Skeletal muscle satellite cell (primary cell): ENCODE measurements around the gene TMIE.

ENCODE experiments used
- H3K27me3 ChIP-seq: 2 replicates; pipeline ENCODE4 v1.7.0; 2013; ENCODE audit warnings: low read length; ENCODE audit not compliant: control insufficient read depth, insufficient read depth
- H3K36me3 ChIP-seq: 2 replicates; pipeline ENCODE4 v1.7.0; 2013; ENCODE audit warnings: mild to moderate bottlenecking, control low read depth, low read length; ENCODE audit not compliant: insufficient read depth
- H3K4me1 ChIP-seq: 2 replicates; pipeline ENCODE4 v1.7.0; 2013; ENCODE audit warnings: low read length; ENCODE audit not compliant: control insufficient read depth, insufficient read depth
- H3K4me2 ChIP-seq: 2 replicates; pipeline ENCODE4 v1.7.0; 2013; ENCODE audit warnings: mild to moderate bottlenecking, low read length
- H3K4me3 ChIP-seq: 2 replicates; pipeline ENCODE4 v1.7.0; 2013; ENCODE audit warnings: low read length
- H3K9ac ChIP-seq: 2 replicates; pipeline ENCODE4 v1.7.0; 2013; ENCODE audit warnings: mild to moderate bottlenecking, low read depth, low read length, moderate library complexity
- H3K9me3 ChIP-seq: replicated peaks from 2 replicates; pipeline ENCODE4 v1.7.0; 2013; ENCODE audit warnings: mild to moderate bottlenecking, control low read depth, low read length

The TMIE gene

DNA sequence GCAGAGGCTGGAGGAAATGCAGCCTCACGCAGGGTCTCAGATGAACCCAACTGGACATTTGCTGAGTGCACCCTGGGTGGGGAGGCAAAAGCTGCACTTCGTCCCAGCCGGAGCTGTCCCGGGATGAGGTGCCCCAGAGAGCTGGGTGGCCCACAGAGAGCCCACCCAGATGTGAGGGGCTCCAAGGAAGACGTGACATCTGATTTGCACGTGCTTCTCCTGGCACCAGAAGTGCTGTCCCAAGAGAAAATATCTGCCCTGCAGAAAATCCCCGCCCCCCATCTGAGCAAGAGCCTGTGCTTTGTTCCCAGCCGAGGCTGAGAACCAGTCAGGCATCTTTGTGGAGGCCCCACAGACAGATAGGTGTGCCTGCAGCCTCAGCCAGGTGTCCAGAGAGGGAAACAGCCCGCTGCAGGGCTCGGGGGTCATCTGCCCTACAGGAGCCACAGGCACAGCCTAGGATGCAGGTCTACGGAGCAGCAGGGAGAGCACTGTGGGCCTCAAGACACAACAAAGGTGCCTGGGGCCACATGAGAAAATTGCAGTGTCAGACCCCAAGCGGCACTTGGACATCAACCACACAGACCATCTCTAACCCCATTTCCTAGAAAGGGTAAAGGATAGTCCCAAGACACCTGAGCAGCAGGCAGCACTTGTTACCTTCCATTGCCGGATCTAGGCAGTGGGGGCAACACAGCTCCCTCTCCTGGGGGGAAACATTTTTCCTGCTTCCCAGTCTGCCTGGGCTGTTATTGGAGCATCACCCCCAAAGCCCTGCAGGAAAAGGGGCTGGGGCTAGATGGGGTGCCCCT lies 5.8 kb downstream of the TMIE start:
- Histone ChIP-seq H3K9ac (no peak overlapping the region), H3K4me3 (no peak overlapping the region), H3K4me1 (peaks cover 2% of the 10 kb centered on the region), H3K36me3 (no peaks in the 10 kb centered on the region), H3K27me3 (peaks cover 35% of the 10 kb centered on the region), H3K4me2 (no peak overlapping the region), H3K9me3 (no peaks in the 10 kb centered on the region)

DNA sequence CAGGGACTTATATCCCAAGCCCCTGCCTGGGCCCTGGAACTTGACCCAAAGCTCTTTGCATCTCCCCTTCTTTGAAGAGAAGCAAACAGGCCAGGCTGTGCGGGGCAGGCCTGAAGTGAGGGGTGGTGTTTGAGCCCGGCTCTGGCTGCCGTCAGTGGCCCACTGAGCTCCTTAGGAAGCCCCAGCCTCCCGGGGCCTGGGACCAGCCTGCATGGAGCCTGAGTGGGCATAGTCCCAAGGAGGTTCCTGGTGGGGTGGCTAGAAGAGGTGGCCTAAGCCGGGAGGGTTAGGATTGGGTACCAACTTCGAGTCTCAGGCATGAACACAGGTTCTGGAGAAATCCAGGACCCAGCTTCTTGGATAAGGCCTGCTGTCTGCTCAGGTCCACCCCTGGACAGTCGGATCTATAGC lies 6.4 kb downstream of the TMIE start:
- Histone ChIP-seq H3K4me2 (no peak overlapping the region), H3K4me1 (peaks cover 2% of the 10 kb centered on the region), H3K4me3 (no peak overlapping the region), H3K27me3 (peaks cover 30% of the 10 kb centered on the region), H3K9ac (no peak overlapping the region), H3K9me3 (no peaks in the 10 kb centered on the region), H3K36me3 (no peaks in the 10 kb centered on the region)

DNA sequence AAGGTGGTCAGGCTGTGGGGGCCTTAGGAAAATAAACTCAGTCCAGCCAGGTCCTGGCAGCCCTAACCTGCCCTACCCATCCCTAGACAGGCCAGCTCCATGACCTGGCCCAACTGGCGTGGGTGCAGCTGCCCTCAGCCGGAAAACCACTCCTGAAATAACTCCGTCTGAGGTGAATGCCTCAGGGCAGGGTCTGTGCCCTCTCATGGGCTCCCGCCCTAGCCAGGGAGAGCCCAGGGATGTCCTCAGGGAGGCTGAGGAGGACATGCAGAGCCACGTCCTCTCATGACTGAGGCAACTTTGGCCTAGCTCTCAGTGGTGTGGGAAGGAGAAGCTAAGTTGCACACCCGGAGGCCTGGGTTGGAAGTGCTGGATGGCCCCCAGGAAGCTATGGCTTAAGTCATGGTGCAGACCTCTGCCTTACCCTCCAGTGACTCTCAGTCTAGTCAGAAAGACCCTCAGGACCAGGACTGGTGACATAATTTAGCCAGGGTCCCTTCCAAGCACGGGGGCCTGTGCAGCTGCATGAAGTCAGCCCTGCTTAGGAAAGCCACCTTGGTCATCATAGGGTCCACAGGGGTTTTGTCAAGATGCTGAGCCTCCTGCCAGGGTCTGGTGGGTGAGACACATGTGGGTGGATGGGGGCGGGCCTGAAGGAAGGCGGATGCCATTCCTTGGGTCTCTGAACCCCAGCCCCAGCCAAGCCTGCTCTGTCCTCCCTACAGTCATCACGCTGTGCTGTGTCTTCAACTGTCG lies 7.4 kb downstream of the TMIE start:
- Histone ChIP-seq H3K9me3 (no peaks in the 10 kb centered on the region), H3K36me3 (no peaks in the 10 kb centered on the region), H3K4me3 (no peak overlapping the region), H3K4me1 (peaks cover 2% of the 10 kb centered on the region), H3K27me3 (peaks cover 28% of the 10 kb centered on the region), H3K4me2 (no peak overlapping the region), H3K9ac (no peak overlapping the region)

DNA sequence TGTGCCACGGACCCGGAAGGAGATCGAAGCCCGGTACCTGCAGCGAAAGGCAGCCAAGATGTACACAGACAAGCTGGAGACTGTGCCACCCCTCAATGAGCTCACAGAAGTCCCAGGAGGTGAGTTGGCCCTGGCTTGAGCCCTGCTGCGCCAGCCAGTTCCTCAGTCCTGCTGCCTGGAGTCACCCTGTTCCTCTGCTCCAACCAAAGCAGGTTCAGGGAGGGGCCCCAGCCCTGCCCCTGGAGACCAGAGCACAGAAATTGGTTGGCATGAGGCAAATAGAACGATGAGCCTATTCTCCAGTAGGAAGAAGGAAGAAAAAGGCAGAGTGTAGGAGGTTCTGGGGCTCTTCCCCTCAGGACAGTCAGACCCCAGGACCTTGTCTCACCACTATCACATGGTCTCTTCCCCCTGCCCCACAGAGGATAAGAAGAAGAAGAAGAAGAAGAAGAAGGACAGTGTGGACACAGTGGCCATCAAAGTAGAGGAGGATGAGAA lies 8.0 kb downstream of the TMIE start:
- H3K4me2 ChIP-seq, result no peak overlapping the region
- no peaks in the 10 kb centered on the region for H3K9me3 ChIP-seq
- no peak overlapping the region for H3K4me3 ChIP-seq
- no peaks in the 10 kb centered on the region for H3K36me3 ChIP-seq
- no peak overlapping the region for H3K9ac ChIP-seq
- peaks cover 2% of the 10 kb centered on the region for H3K4me1 ChIP-seq
- peaks cover 28% of the 10 kb centered on the region for H3K27me3 ChIP-seq

DNA sequence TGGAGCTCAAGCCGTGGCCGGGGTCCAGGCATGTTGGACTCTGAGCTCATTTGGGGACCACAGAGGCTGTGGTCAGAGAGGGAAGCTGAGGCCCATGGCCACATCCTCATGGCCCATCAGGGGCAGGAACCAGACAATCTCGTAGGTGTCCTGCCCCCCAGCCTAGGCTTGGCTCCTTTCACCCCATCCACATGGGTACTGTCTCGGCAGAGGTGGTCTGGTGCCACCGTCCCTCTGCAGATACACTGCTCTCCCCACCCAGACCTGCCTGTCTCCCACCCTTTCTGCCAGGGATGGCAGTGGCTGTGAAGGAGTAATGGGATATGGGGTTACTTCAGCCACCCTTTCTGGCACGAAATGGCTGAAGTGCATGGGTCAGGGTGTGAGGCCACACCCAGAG lies 8.5 kb downstream of the TMIE start:
- H3K4me1 ChIP-seq, result peaks cover 2% of the 10 kb centered on the region
- no peaks in the 10 kb centered on the region for H3K9me3 ChIP-seq
- no peak overlapping the region for H3K4me3 ChIP-seq
- H3K36me3 ChIP-seq, result no peaks in the 10 kb centered on the region
- H3K27me3 ChIP-seq, result peaks cover 30% of the 10 kb centered on the region
- no peak overlapping the region for H3K4me2 ChIP-seq
- no peak overlapping the region for H3K9ac ChIP-seq

DNA sequence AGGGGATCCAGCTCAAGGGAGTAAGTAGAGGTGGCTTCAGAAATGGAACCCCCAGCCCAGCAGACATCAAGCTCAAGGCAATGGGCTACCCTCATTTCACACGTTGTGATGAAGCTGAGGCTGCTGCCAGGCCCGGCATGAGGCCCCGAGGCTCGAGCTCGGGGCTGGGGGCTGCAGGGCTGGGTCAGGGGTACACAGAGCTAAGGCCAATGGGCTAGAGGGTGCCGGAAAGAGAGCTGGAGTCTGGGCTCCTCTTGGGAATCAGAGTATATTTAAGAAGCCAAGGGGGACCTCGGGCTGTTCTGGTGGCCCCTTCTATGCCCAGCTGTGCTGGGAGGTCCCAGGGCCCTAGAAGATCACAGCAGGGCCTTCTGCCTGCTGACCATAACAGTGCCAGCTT lies 9.0 kb downstream of the TMIE start:
- Histone ChIP-seq H3K4me1 (peaks cover 2% of the 10 kb centered on the region), H3K4me3 (no peak overlapping the region), H3K9me3 (no peaks in the 10 kb centered on the region), H3K4me2 (no peak overlapping the region), H3K27me3 (peaks cover 32% of the 10 kb centered on the region), H3K9ac (no peak overlapping the region), H3K36me3 (no peaks in the 10 kb centered on the region)

DNA sequence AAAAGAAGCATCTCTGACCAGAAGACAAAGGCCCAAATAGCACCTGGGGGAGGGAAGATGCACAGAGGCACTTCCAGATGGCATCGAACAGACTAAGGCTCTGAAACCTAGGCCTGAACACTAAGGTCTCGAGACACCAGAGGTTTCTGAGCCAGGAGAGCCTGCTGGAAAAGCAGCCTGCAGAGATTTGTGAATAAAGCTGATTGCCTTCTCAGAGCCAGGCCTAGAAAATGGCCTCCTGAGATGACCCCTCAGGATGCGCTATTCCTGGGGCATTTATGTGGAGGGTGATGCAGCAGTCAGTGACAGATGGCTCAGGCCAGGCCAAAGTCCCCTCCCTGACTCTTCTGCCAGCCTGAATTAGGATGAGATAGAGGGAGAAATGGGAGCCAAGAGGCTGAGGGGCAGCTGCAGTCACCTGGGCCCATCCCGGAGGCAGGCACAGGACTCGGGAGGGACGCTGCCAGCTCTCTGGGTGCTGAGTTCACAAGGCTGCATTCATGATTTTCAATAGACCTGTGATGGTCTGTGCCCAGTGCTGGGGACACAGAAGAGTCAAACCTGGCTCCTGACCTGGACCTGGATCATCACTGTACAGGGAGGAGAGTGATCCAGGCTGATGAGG lies 9.6 kb downstream of the TMIE start:
- no peak overlapping the region for H3K9ac ChIP-seq
- H3K4me2 ChIP-seq, result no peak overlapping the region
- H3K4me3 ChIP-seq, result no peak overlapping the region
- H3K27me3 ChIP-seq, result peaks cover 29% of the 10 kb centered on the region
- peaks cover 2% of the 10 kb centered on the region for H3K4me1 ChIP-seq
- no peaks in the 10 kb centered on the region for H3K36me3 ChIP-seq
- no peaks in the 10 kb centered on the region for H3K9me3 ChIP-seq

DNA sequence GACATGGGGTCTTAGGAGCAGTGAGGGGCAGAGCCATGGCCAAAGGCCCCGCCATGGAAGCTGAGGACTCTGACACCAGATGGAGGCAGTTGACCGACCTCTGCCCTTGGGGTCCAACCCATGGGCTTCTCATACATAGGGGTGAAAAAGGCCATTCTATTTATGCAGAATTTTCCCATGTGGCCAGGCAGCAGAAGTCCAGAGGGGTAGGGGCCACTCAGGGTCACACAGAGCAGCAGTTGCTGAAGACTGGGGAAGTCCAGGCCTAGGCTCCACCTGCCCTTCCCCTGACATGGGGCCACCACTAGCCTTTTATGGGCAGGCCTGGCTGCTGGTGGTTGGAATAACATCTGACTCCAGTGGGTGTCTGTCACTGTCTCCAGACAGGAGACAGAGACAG lies 10.1 kb downstream of the TMIE start:
- H3K4me3 ChIP-seq, result no peak overlapping the region
- H3K9ac ChIP-seq, result no peak overlapping the region
- no peak overlapping the region for H3K4me2 ChIP-seq
- no peaks in the 10 kb centered on the region for H3K9me3 ChIP-seq
- peaks cover 1% of the 10 kb centered on the region for H3K4me1 ChIP-seq
- peaks cover 28% of the 10 kb centered on the region for H3K27me3 ChIP-seq
- H3K36me3 ChIP-seq, result no peaks in the 10 kb centered on the region

DNA sequence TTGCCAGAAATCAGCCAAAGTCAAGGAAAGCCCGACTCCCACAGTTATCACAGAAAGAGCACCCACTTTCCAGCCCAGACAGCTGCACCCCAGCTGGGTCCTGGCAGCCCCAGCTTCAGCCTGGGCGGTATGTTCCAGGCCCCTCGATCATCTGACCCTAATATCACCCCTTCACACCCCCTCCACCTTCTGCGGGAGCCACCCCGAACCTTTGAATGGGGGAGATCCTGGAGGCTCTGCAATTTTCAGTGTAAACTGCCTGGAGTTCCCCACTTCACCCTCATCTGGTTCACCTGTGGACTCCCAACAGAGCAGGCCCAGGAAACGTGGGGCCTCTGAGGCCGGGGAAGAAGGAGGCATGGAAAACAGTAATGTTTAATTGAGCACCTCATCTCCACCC lies 10.6 kb downstream of the TMIE start:
- no peak overlapping the region for H3K9ac ChIP-seq
- no peaks in the 10 kb centered on the region for H3K4me1 ChIP-seq
- no peak overlapping the region for H3K4me3 ChIP-seq
- H3K27me3 ChIP-seq, result peaks cover 32% of the 10 kb centered on the region
- H3K9me3 ChIP-seq, result no peaks in the 10 kb centered on the region
- H3K4me2 ChIP-seq, result no peak overlapping the region
- H3K36me3 ChIP-seq, result no peaks in the 10 kb centered on the region

DNA sequence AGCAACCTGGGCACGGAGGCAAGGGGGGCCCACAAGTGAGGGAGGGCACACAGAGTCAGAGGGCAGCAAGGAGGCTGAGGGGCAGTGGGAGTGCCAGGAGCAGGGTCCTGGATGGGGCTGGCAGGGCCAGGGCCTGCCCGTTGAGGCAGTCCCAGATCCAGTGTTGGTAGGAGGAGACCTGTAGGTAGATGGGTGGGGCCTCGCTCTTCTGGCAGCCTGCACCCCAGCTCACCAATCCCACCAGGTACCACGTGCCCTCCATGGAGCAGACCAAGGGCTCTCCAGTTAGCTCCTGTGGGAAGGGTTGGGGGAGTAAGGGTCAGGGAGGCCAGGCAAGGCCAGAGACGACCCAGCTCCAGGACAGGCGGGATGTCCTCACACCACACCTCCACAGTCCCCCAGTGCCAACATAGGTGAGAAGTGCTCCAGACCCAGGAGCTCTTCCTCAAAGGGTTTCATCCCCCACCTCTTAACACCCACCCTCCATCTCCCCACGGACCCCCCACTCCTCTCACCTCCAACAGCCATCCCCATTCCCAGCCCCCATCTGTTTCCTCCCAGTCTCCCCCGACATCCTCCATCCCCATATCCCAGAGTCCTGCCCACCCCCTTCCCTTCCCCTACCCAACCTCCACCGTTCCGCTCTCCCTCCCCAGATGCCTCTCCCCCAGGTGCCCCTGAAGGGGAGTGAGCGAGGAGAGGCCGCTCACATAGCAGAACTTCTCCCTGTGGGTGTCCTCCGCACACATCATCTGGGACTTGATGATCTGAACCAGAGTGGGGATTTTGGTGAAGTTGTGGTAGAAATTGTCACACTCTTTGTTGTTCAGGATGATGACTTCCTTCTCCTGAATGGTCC lies 11.2 kb downstream of the TMIE start:
- Histone ChIP-seq H3K4me3 (no peak overlapping the region), H3K9ac (no peak overlapping the region), H3K9me3 (no peaks in the 10 kb centered on the region), H3K36me3 (no peaks in the 10 kb centered on the region), H3K4me2 (no peak overlapping the region), H3K27me3 (peaks cover 33% of the 10 kb centered on the region), H3K4me1 (no peaks in the 10 kb centered on the region)
